ENCODE measurements around the gene CRADD. TPM values are rescaled to one million over a fixed set of nuclear protein-coding genes. Genes with fewer than 3 reads are reported as not detected.
A peak's percentile ranks its signal among the peaks of the same experiment; 100 is the strongest.
"Not testable (repeated sequence)": the region's sequence is repeated elsewhere in the genome, so short reads cannot be mapped to it uniquely, and the experiment has no call there.

Gene CRADD
- total RNA-seq: 10 to 100 TPM; 33.8 to 33.9 TPM
- long read RNA-seq, transcript CRADD-201 (3 exons, 1,169 nt): major isoform, 13 of 22 reads
- long read RNA-seq, partial matches to known transcripts: 0 of 22 reads
- long read RNA-seq, other reads (novel, unspliced or antisense): 9 of 22 reads

- DNase-seq (peak; percentile 77), ATAC-seq (peak; percentile 95 to 97)
- intact Hi-C loops (cut with DNase I): loop anchor here (2.0 to 10.0 kb wide), 4 partner anchors 65 to 107 kb away; partner anchors contain the start of gene SOCS2 (in 1 of the 2)
Observed at GRCh38 chr12:93677195-93678064, at the start of gene CRADD. TSS of gene CRADD (plus strand) at chr12:93677375.

- ATAC-seq (no peak), DNase-seq (no peak)
- intact Hi-C loops (cut with DNase I): no loop called here
Observed at GRCh38 chr12:93632383-93632782, 44.8 kb upstream of the CRADD start.

- DNase-seq (no peak), ATAC-seq (no peak)
- intact Hi-C loops (cut with DNase I): no loop called here
Observed at GRCh38 chr12:93634416-93634815, 42.8 kb upstream of the CRADD start.

DNA sequence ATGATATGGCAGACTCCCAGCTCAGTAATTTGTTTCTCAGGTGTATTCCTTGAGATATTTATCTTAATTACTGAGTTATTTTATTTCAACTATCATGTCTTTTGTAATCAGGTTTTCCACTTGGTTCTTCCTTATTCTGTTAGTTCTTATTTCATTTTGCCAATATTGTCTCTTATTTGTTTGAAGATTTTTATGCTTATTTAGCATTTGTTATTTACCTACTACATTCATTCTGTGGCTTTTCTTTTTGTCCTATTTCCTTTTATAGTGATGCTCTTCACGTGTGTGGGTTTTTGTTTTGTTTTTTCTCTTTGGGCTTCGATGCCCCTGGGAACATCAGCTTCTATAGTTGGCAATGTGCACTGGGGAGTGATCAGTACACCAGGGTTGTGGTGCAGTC, 40.5 kb upstream of the CRADD start:
- ATAC-seq (no peak), DNase-seq (no peak)
- intact Hi-C loops (cut with DNase I): no loop called here

GRCh38 chr12:93638095-93638494, 39.1 kb upstream of the CRADD start:
- intact Hi-C loops (cut with DNase I): no loop called here
- DNase-seq: no peak
- no peak for ATAC-seq

DNA sequence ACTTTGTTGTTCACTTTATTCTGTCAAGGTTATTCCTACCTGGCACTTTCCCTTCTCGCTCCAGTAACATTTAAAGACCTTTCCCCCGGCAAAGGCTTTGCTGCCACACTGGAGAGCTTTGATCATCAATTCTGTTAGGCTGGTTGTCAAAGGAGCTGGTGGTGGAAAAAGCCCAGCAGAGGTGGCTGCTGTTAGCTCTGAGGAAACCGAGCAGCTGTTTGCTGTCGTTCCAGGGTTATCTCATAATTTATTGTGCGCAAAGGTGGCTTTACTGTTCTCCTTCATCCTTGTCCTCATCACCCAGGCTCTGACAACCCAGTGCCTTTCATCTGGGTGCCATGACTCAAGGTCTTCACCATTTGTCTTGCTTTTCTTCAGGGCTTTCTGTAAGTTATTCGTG, 38.2 kb upstream of the CRADD start:
- no peak for ATAC-seq
- intact Hi-C loops (cut with DNase I): no loop called here
- no peak for DNase-seq

DNA sequence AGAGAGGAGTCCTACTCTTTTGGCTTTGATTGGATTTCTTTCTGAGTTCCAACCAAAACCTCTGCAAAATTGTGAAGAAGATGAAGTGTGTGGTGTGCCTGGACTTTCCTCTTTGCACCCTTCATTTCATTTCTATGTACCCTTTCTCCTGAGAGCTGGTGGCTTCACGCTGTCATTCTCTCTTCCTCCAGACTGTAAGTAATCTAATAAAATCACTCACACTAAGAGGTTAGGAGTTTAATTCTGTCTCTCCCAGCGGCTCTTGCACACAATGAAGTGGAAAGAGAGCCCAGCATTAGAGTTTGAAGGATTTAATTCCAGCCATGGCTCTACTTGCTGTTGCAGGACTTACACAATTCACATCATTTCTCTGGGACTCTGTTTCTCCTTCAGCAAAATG, 37.8 kb upstream of the CRADD start:
- intact Hi-C loops (cut with DNase I): no loop called here
- ATAC-seq (no peak), DNase-seq (no peak)

GRCh38 chr12:93641380-93641779, 35.8 kb upstream of the CRADD start:
- DNase-seq; intact Hi-C loops (cut with DNase I); ATAC-seq: not testable (repeated sequence)

- DNase-seq: no peak
- intact Hi-C loops (cut with DNase I): no loop called here
- no peak for ATAC-seq
Observed at GRCh38 chr12:93642751-93643150, 34.4 kb upstream of the CRADD start.

DNA sequence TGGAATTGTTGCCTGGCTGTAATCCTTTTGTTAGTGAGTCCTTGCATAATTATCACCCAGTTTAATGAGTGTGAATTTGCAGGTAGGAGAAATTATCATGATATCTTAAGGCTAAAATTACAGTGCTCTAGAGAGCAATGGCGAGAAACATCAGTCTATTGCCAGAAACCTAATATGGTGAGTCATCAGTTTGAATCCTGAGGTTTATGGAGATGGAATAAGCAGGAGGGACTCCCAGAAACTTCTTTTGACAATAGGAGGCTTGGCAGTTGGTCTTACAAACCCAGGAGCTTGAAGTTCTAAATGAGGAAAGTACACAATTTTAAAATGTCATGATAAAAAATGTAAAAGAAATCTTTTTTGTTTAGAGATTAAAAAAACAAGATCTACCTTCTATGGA, 31.5 kb upstream of the CRADD start:
- intact Hi-C loops (cut with DNase I): no loop called here
- DNase-seq: no peak
- ATAC-seq: no peak

DNA sequence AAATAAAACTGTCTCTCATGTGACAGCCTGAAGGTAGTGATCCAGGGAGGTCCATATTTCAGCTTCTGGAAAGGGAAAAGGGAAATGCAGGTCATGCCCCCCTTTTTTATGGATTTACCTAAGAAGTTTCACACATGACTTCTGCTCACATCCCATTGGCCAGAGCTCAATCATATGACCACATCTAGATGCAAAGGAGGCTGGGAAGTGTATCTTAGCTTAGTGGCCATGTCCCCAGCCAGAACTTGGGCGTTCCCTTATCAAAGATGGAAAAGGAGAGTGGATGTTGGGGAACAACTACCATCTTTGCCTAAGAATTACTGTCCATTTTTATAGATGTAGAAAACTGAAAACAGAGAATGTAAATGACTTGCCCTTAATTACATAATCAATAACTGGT, 26.5 kb upstream of the CRADD start:
- ATAC-seq (no peak), DNase-seq (no peak)
- intact Hi-C loops (cut with DNase I): no loop called here

DNA sequence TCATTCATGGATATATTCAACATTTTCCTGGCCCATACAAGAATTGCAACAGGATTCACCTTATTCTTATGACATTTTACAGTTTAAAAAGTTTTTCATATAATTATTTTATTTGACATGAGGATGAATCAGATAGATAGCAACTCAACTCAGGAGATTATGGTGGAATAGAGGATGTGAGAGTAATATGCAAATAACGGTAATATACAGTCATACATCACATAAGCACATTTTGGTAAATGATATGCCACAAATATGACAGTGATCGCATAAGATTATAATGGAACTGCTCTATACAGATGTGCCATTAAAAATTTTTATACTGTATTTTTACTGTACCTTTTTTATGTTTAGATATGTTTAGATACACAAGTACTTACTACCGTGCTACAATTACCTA, 24.1 kb upstream of the CRADD start:
- intact Hi-C loops (cut with DNase I): no loop called here
- ATAC-seq: no peak
- no peak for DNase-seq

- ATAC-seq: no peak
- DNase-seq: no peak
- intact Hi-C loops (cut with DNase I): no loop called here
Observed at GRCh38 chr12:93653712-93654111, 23.5 kb upstream of the CRADD start.

- DNase-seq (no peak), ATAC-seq (no peak)
- intact Hi-C loops (cut with DNase I): no loop called here
Observed at GRCh38 chr12:93654421-93654820, 22.8 kb upstream of the CRADD start.

GRCh38 chr12:93657071-93657470, 20.1 kb upstream of the CRADD start:
- intact Hi-C loops (cut with DNase I): no loop called here
- DNase-seq (no peak), ATAC-seq (no peak)

- DNase-seq (no peak), ATAC-seq (no peak)
- intact Hi-C loops (cut with DNase I): no loop called here
Observed at GRCh38 chr12:93661021-93661420, 16.2 kb upstream of the CRADD start.

DNA sequence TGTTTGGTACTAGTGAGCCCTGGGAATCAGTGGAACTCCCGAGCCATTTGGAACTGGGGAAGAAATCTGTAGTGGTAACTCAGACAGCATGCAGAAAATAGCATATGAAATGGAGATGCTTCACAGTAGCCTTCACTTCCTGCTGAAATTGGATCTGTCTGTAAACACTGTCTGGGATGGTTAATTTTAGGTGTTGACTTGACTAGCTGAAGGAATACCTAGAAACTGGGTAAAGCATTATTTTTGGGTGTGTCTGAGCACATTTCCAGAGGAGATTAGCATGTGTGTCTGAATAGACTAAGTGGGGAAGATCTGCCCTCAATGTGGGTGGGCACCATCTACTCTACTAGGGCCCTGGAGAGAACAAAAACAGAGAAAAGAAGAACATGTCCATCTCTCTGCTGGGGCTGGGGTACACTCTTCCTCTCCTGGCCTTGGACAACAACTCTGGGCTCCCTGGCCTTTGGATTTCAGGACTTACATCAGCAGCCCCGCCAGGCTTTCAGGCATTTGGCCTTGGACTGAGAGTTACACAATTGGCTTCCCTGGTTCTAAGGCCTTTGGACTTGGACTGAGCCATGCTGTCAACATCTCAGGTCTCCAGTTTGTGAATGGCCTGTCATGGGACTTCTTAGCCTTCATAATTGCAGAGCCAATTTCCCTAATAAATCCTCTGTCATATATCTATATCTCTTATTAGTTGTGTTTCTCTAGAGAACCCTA, 14.0 kb upstream of the CRADD start:
- DNase-seq (peak; percentile 33), ATAC-seq (peak in 1 of 2 donors; percentile 82)
- intact Hi-C loops (cut with DNase I): no loop called here

DNA sequence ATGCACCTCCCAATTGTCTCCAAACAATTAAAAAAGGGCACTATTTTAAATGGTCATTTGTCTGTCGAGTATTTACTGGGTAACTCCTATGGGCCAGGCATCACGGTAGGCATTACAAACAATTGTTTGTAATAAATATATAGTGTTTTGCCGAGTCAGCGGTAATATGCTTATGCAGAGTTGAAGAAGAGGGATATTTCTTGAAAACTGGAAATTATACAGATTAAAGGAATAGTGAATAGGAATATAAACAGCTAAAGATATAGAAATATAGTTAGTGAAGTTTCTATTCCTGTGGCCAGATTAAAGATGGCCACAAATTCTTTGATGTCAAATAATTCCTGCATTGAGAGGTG, 13.5 kb upstream of the CRADD start:
- DNase-seq (no peak), ATAC-seq (no peak)
- intact Hi-C loops (cut with DNase I): no loop called here

DNA sequence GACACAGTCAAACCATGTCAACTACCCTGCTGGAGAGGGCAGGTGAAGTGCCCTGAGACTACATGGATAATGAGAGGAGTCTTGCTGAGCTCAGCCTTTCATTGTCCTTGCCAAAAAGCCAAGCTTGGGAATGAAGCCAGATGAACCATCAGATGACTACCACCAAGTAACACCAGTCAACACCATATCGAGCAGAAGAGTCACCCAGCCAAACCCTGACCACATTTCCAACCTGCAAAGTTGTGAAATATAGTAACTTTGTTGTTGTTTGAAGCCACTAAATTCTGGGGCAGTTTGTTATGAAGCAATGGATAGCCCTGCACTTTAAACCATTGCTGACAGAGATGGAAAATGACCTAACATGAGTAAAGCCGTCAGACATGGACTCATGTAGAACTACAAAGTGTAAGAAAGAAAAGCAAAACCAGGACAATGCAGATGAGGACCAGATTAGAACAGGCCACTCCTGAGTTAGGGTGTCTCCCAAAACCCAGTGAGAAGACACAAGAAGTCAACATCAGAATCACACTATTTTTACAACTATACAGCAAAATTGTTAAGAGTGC, 12.5 kb upstream of the CRADD start:
- intact Hi-C loops (cut with DNase I): no loop called here
- DNase-seq: no peak
- no peak for ATAC-seq

- intact Hi-C loops (cut with DNase I): no loop called here
- no peak for ATAC-seq
- DNase-seq: no peak
Observed at GRCh38 chr12:93667672-93668071, 9.5 kb upstream of the CRADD start.
